Fibroblast of the aortic adventitia (primary cell): Measurements from ENCODE around the gene DOCK4. TPM values are rescaled to one million over a fixed set of nuclear protein-coding genes. Genes with fewer than 3 reads are reported as not detected.

ENCODE experiments used
- DNase-seq: peaks from one replicate; pipeline ENCODE4 v3.0.0-alpha.2; 2010; ENCODE audit warnings: low read depth
- H3K4me3 ChIP-seq: 2 replicates; pipeline ENCODE4 v1.5.1; 2011; ENCODE audit warnings: low read depth, mild to moderate bottlenecking, control low read depth, low read length, moderate library complexity
- total RNA-seq: library from RNA; depleted of rRNA; stranded (reverse); fragments of >200 nt; gene quantifications from 2 replicates; pipeline ENCODE4 v1.2.3, GENCODE V29; 2012; ENCODE audit warnings: low replicate concordance
- TF ChIP-seq, protein P1 (sequence below): IDR thresholded peaks from 2 replicates; pipeline ENCODE4 v1.5.1; 2011; ENCODE audit warnings: mild to moderate bottlenecking, low read length, control low read depth, inconsistent platforms; ENCODE audit not compliant: insufficient read depth

Gene DOCK4
- total RNA-seq, 1 donor: 25.9 TPM

- no peak overlapping the region for H3K4me3 ChIP-seq
- DNase-seq: no peak
- TF ChIP-seq, protein P1, sequence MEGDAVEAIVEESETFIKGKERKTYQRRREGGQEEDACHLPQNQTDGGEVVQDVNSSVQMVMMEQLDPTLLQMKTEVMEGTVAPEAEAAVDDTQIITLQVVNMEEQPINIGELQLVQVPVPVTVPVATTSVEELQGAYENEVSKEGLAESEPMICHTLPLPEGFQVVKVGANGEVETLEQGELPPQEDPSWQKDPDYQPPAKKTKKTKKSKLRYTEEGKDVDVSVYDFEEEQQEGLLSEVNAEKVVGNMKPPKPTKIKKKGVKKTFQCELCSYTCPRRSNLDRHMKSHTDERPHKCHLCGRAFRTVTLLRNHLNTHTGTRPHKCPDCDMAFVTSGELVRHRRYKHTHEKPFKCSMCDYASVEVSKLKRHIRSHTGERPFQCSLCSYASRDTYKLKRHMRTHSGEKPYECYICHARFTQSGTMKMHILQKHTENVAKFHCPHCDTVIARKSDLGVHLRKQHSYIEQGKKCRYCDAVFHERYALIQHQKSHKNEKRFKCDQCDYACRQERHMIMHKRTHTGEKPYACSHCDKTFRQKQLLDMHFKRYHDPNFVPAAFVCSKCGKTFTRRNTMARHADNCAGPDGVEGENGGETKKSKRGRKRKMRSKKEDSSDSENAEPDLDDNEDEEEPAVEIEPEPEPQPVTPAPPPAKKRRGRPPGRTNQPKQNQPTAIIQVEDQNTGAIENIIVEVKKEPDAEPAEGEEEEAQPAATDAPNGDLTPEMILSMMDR: no peak
Observed at GRCh38 chr7:111886233-111886632, 320.0 kb downstream of the DOCK4 start.

- no peak for DNase-seq
- TF ChIP-seq, protein P1: no peak
Observed at GRCh38 chr7:111883241-111883640, 323.0 kb downstream of the DOCK4 start.

GRCh38 chr7:111878785-111879184 lies 327.4 kb downstream of the DOCK4 start:
- TF ChIP-seq, protein P1: no peak
- H3K4me3 ChIP-seq: no peak overlapping the region
- no peak for DNase-seq

More at GRCh38 chr7:111883241-111883640, 323.0 kb downstream of the DOCK4 start:
- H3K4me3 ChIP-seq: no peak overlapping the region

- DNase-seq: no peak
- no peak overlapping the region for H3K4me3 ChIP-seq
- TF ChIP-seq, protein P1: no peak
Observed at GRCh38 chr7:111877931-111878330, 328.3 kb downstream of the DOCK4 start.

DNA sequence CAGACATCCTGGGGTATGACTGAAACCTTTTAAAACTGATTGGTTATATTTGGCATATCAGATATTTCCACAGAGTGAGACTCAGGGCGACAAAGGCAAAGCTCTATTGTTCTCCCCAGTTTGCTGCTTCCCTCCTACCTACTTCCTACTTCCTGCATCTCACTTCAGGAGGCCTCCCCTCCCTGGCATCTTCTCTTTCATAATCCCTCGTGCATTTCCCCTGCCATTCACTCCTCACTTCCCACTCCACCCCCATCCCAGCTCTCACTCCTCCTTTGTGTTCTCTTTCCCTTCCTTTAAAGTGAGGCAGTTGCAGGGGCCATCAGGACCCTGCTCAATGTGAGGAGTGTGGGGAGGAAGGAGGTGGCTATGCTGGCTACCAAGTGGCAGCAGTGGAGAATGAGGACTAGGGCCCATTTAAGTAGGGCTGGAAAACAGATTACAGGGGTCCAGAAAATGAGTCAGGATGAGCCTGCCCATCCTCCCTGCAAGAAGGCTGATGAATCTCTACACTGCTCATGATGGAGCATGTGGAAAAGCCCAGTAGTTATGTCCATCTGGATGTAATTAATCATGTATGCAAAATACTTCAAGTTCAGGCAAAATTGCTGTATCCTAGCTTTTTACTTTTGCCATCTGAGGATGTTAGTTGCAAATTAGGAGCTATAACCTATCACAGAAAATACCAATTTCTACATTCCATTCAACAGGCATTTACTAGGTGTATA lies 332.1 kb downstream of the DOCK4 start:
- no peak overlapping the region for H3K4me3 ChIP-seq
- TF ChIP-seq, protein P1: no peak
- peak; percentile 8 for DNase-seq

DNA sequence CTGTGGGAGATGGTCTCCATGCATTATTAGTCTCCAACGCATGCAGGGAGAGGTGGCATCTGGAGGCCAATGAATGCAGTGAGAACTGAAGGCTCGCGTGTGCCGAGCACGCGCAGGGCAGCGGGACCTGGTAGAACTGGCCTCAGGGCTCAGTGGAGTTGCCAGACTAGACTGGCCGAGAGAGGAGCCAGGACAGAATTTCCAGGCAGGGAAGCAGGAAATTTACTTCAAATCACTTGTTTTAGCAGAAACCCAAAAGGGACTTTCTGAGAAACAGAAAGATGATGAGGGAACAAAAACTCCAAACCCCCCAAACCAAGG lies 332.9 kb downstream of the DOCK4 start:
- H3K4me3 ChIP-seq: no peak overlapping the region
- TF ChIP-seq, protein P1: no peak
- DNase-seq: no peak
